GM12878 (cell line): ENCODE measurements around the gene C1QTNF5. TPM values are rescaled to one million over a fixed set of nuclear protein-coding genes. Genes with fewer than 3 reads are reported as not detected.

ENCODE experiments used
- ATAC-seq: fragments of 200-7000 bp; cut with Tn5 transposase; 3 replicates; pipeline ENCODE4 v1.9.1; 2020; ENCODE audit warnings: mild to moderate bottlenecking, moderate library complexity
- BruUV-seq: library from RNA; stranded (reverse); fragments of 400-500 nt; replicated peaks from 2 replicates; lab custom pipeline; 2021; lab: Mats Ljungman, UMichigan
- CTCF ChIA-PET: fragments of 300-600 bp; sonication (Branson Sonifier 250); formaldehyde crosslinking; extraction: SDS; loops from one replicate; lab custom pipeline; 2021; ENCODE audit warnings: inconsistent platforms; lab: Yijun Ruan, JAX
- POLR2A ChIA-PET: fragments of 350-600 bp; formaldehyde crosslinking; extraction: SDS; loops from one replicate; lab custom pipeline; 2021; ENCODE audit warnings: inconsistent platforms; lab: Charles Lee
- RAD21 ChIA-PET: fragments of 300-600 bp; sonication (Branson Sonifier 250); formaldehyde crosslinking; loops from one replicate; lab custom pipeline; 2023; ENCODE audit warnings: antibody characterized with exemption; ENCODE audit not compliant: unreplicated experiment; lab: Charles Lee
- SMC1A ChIA-PET: fragments of 300-600 bp; sonication (Branson Sonifier 250); formaldehyde crosslinking; loops from one replicate; lab custom pipeline; 2023; ENCODE audit not compliant: unreplicated experiment, uncharacterized antibody; lab: Charles Lee
- DNase-seq: peaks from one replicate; pipeline ENCODE4 v3.0.0-alpha.2; 2011; ENCODE audit warnings: low read depth, low spot score
- FAIRE-seq: peaks from 3 replicates; lab custom pipeline; 2011; peaks lifted over from hg19 to GRCh38; lab: Jason Lieb, UNC
- H2AFZ ChIP-seq: 2 replicates; pipeline ENCODE4 v1.6.0; 2011; ENCODE audit warnings: low read depth, low read length, control low read depth; ENCODE audit not compliant: control insufficient read depth
- H3K27ac ChIP-seq: 2 replicates; pipeline ENCODE4 v1.5.1; 2011; ENCODE audit warnings: control low read depth; ENCODE audit not compliant: control insufficient read depth, insufficient read depth
- H3K27me3 ChIP-seq, 2 experiments: replicated peaks in 1 of 2; 2 replicates each; pipeline versions ENCODE4 v1.6.0 to v1.6.1; 2011; ENCODE audit warnings: low read length in 1 of 2; ENCODE audit not compliant: control insufficient read depth in 2 of 2, insufficient read depth in 2 of 2
- H3K36me3 ChIP-seq, 2 experiments: 2 replicates each; pipeline ENCODE4 v1.5.1; 2011; ENCODE audit warnings: low read length in 1 of 2; ENCODE audit not compliant: control insufficient read depth in 2 of 2, insufficient read depth in 2 of 2
- H3K4me1 ChIP-seq: 2 replicates; pipeline ENCODE4 v1.6.1; 2011; ENCODE audit warnings: mild to moderate bottlenecking, low read length, moderate library complexity, mixed read lengths; ENCODE audit not compliant: control insufficient read depth, insufficient read depth
- H3K4me2 ChIP-seq: 2 replicates; pipeline ENCODE4 v1.6.0; 2011; ENCODE audit warnings: control low read depth; ENCODE audit not compliant: control insufficient read depth, insufficient read depth
- H3K4me3 ChIP-seq: fragments of 200-600 bp; sonication (generic); 2 replicates; pipeline ENCODE4 v1.5.1; 2016
- H3K79me2 ChIP-seq: 2 replicates; pipeline ENCODE4 v1.6.0; 2011; ENCODE audit warnings: low read length; ENCODE audit not compliant: control insufficient read depth, insufficient read depth
- H3K9ac ChIP-seq: 2 replicates; pipeline ENCODE4 v1.8.0; 2011; ENCODE audit warnings: low read length, control low read depth, mixed read lengths; ENCODE audit not compliant: control insufficient read depth, insufficient read depth
- H3K9me3 ChIP-seq: replicated peaks from 3 replicates; pipeline ENCODE4 v1.5.1; 2011; ENCODE audit warnings: mild to moderate bottlenecking, low read length; ENCODE audit not compliant: control insufficient read depth, insufficient read depth
- H4K20me1 ChIP-seq: 2 replicates; pipeline ENCODE4 v1.6.0; 2011; ENCODE audit not compliant: control insufficient read depth, insufficient read depth
- BHLHE40 ChIP-seq, 2 experiments: fragments of 450-650 bp in 1 of 2; IDR thresholded peaks; 2 replicates each; pipeline ENCODE4 v1.6.1; 2011 to 2017; ENCODE audit warnings: low read depth in 2 of 2, borderline replicate concordance in 1 of 2, improper control_type of control experiment in 1 of 2, low read length in 1 of 2, mild to moderate bottlenecking in 1 of 2
- EZH2 ChIP-seq: IDR thresholded peaks from 2 replicates; pipeline ENCODE4 v1.6.1; 2012; ENCODE audit warnings: low read depth, mild to moderate bottlenecking, control low read depth, inconsistent platforms, low read length, borderline replicate concordance; ENCODE audit not compliant: control insufficient read depth
- IKZF2 ChIP-seq, 2 experiments: fragments of 450-650 bp; IDR thresholded peaks; 2 replicates each; pipeline ENCODE4 v1.6.1; 2017; ENCODE audit warnings: mild to moderate bottlenecking in 2 of 2, moderate library complexity in 2 of 2
- PKNOX1 ChIP-seq: fragments of 450-650 bp; IDR thresholded peaks from 2 replicates; pipeline ENCODE4 v1.6.1; 2016; ENCODE audit warnings: mild to moderate bottlenecking
- RAD21 ChIP-seq: IDR thresholded peaks from 2 replicates; pipeline ENCODE4 v1.6.1; 2011; ENCODE audit warnings: mild to moderate bottlenecking, low read depth, low read length, moderate library complexity; ENCODE audit not compliant: insufficient read depth
- SMAD5 ChIP-seq: IDR thresholded peaks from 2 replicates; pipeline ENCODE4 v1.6.1; 2016; ENCODE audit warnings: antibody characterized with exemption, low read depth
- SMC3 ChIP-seq: IDR thresholded peaks from 2 replicates; pipeline ENCODE4 v1.6.1; 2011; ENCODE audit warnings: low read length, improper control_type of control experiment, borderline replicate concordance
- STAT1 ChIP-seq: fragments of 450-650 bp; conservative IDR thresholded peaks from 2 replicates; pipeline ENCODE4 v1.6.1; 2014; ENCODE audit warnings: antibody characterized with exemption, mild to moderate bottlenecking
- STAT3 ChIP-seq: IDR thresholded peaks from 2 replicates; pipeline ENCODE4 v1.6.1; 2011; ENCODE audit warnings: low read depth, low read length, improper control_type of control experiment
- TAF1 ChIP-seq: IDR thresholded peaks from 2 replicates; pipeline ENCODE4 v1.6.1; 2011; ENCODE audit warnings: mild to moderate bottlenecking, low read depth, low read length, borderline replicate concordance
- TCF12 ChIP-seq: IDR thresholded peaks from 2 replicates; pipeline ENCODE4 v1.6.1; 2011; ENCODE audit warnings: low read depth, mild to moderate bottlenecking, low read length
- YY1 ChIP-seq: IDR thresholded peaks from 2 replicates; pipeline ENCODE4 v1.6.1; 2011; ENCODE audit warnings: low read depth, mild to moderate bottlenecking, low read length
- ZNF384 ChIP-seq: IDR thresholded peaks from 2 replicates; pipeline ENCODE4 v1.6.1; 2012; ENCODE audit warnings: low read depth, mild to moderate bottlenecking, low read length, improper control_type of control experiment, borderline replicate concordance
- ZSCAN29 ChIP-seq: fragments of 450-650 bp; IDR thresholded peaks from 2 replicates; pipeline ENCODE4 v1.6.1; 2017; ENCODE audit warnings: mild to moderate bottlenecking, moderate library complexity
- WGBS: methylation state at CpG from one replicate; pipeline ENCODE4 v1.1.6; 2016; ENCODE audit warnings: low lambda C conversion rate; ENCODE audit not compliant: insufficient replicate concordance, insufficient coverage; ENCODE audit errors: missing lambda C conversion rate; 5-methylcytosine and 5-hydroxymethylcytosine counted together
- in situ Hi-C: fragments of 300-500 bp; cut with MboI; formaldehyde crosslinking; loops from 9 replicates; pipeline ENCODE4 v1.14.3; 2018; ENCODE audit warnings: mixed read lengths
- intact Hi-C: fragments of 100-400 bp; cut with micrococcal nuclease; formaldehyde crosslinking; loops from one replicate; pipeline ENCODE4 v1.14.2; 2022; ENCODE audit not compliant: unreplicated experiment
- polyA plus RNA-seq, 11 experiments: library from polyadenylated mRNA; depleted of rRNA in 4 of 11; unstranded in 6 of 11; stranded (reverse) in 5 of 11; fragments of >200 nt; fragmentation: Nextera tagmentation in 4 of 11; fragmentation: Illumina TruSeq in 1 of 11; extraction: Ambion mirVana in 4 of 11; extraction: Trizol in 1 of 11; gene quantifications; 1 replicate in 1 of 11; 2 replicates in 10 of 11; pipeline versions ENCODE4 v1.2.1 to v1.2.3, GENCODE V29; 2011 to 2016; ENCODE audit warnings: inconsistent platforms in 2 of 11, missing spikeins in 2 of 11, low read depth in 1 of 11
- total RNA-seq, 4 experiments: library from RNA; depleted of rRNA in 3 of 4; stranded (reverse); fragments of >200 nt in 3 of 4; fragmentation: Illumina TruSeq in 1 of 4; extraction: Trizol in 1 of 4; gene quantifications; 2 replicates each; pipeline versions ENCODE4 v1.2.1 to v1.2.3, GENCODE V29; 2013 to 2021
- TF ChIP-seq, protein P1 (sequence below): fragments of 450-650 bp; IDR thresholded peaks from 2 replicates; pipeline ENCODE4 v1.6.1; 2018; ENCODE audit warnings: mild to moderate bottlenecking, low read depth, moderate library complexity; ENCODE audit not compliant: partially characterized antibody
- TF ChIP-seq, protein P2 (sequence below): fragments of 450-650 bp; formaldehyde crosslinking; IDR thresholded peaks from 2 replicates; pipeline ENCODE4 v1.4.0; 2022; ENCODE audit warnings: mild to moderate bottlenecking, moderate library complexity

C1QTNF5 gene
- total and polyA plus RNA-seq, 10 of the 15 experiments (the other 5 are each of a cell fraction or from before 2014, with no cell fraction given), result not detected

DNA sequence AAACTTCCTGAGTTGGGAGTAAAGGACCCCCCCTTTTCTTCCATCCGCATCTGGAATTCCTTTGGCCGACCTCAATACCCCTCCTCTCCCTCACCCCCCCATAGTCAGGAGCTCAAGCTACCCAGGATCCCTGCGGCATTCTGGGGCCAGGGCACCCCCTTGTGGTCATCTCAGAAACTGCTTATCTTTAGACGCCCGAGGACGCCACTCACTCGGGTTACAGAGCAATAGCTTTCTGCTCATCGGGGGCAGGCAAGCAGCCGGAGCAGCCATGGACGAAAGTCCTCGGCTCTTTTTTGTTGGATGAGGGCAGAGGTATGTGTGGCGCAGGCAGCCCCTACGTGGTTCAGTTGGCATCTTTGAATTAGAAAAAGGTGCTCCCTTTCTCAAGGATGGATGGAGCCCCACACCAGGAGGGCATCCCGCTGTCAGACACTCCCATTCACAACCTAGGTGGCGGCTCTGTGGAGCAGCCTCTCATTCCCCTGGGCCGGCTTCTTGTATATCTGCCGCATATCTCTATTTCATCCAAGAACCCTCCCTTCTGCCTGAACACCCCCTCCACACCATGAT lies 2.3 kb downstream of the C1QTNF5 start:
- no peak overlapping the region for H3K9ac ChIP-seq
- TF ChIP-seq, protein P1, sequence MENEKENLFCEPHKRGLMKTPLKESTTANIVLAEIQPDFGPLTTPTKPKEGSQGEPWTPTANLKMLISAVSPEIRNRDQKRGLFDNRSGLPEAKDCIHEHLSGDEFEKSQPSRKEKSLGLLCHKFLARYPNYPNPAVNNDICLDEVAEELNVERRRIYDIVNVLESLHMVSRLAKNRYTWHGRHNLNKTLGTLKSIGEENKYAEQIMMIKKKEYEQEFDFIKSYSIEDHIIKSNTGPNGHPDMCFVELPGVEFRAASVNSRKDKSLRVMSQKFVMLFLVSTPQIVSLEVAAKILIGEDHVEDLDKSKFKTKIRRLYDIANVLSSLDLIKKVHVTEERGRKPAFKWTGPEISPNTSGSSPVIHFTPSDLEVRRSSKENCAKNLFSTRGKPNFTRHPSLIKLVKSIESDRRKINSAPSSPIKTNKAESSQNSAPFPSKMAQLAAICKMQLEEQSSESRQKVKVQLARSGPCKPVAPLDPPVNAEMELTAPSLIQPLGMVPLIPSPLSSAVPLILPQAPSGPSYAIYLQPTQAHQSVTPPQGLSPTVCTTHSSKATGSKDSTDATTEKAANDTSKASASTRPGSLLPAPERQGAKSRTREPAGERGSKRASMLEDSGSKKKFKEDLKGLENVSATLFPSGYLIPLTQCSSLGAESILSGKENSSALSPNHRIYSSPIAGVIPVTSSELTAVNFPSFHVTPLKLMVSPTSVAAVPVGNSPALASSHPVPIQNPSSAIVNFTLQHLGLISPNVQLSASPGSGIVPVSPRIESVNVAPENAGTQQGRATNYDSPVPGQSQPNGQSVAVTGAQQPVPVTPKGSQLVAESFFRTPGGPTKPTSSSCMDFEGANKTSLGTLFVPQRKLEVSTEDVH, result peak; percentile 27
- TF ChIP-seq ZNF384 (no peak), TCF12 (no peak), PKNOX1 (peak; percentile 61), BHLHE40 (IDR thresholded peaks at IDR 0.05; ENCODE audit: borderline replicate concordance in 1 of 2, low read depth in 2 of 2, low read length in 1 of 2) (0 out of 4 replicates have a peak, but pooled peaks of 1 of the 2 experiments have one; percentile 24), SMAD5 (no peak), IKZF2 (IDR thresholded peaks at IDR 0.05) (0 out of 4 replicates have a peak, but pooled peaks of 1 of the 2 experiments have one; percentile 12), STAT3 (no peak), TAF1 (no peak), STAT1 (no peak), YY1 (peak; percentile 34; the same call in 1 of the 2 replicates), EZH2 (no peak), RAD21 (peak; percentile 69), ZSCAN29 (no peak), SMC3 (peak; percentile 54; the same call in 1 of the 2 replicates)
- TF ChIP-seq, protein P2, sequence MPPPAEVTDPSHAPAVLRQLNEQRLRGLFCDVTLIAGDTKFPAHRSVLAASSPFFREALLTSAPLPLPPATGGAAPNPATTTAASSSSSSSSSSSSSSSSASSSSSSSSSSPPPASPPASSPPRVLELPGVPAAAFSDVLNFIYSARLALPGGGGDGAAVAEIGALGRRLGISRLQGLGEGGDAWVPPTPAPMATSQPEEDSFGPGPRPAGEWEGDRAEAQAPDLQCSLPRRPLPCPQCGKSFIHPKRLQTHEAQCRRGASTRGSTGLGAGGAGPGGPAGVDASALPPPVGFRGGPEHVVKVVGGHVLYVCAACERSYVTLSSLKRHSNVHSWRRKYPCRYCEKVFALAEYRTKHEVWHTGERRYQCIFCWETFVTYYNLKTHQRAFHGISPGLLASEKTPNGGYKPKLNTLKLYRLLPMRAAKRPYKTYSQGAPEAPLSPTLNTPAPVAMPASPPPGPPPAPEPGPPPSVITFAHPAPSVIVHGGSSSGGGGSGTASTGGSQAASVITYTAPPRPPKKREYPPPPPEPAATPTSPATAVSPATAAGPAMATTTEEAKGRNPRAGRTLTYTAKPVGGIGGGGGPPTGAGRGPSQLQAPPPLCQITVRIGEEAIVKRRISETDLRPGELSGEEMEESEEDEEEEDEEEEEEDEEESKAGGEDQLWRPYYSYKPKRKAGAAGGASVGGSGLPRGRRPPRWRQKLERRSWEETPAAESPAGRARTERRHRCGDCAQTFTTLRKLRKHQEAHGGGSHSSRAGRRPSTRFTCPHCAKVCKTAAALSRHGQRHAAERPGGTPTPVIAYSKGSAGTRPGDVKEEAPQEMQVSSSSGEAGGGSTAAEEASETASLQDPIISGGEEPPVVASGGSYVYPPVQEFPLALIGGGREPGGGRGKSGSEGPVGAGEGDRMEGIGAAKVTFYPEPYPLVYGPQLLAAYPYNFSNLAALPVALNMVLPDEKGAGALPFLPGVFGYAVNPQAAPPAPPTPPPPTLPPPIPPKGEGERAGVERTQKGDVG, result no peak

More for the DNA sequence above, 2.3 kb downstream of the C1QTNF5 start:
- RAD21 ChIA-PET, result interaction anchor here (0.6 to 2.6 kb wide), 29 partner anchors 10 to 648 kb away, joined by 3 to 24 read pairs (median 4); partner anchors contain the start of genes MCAM and VPS11
- SMC1A ChIA-PET, result interaction anchor here (0.7 to 2.6 kb wide), 12 partner anchors 10 to 683 kb away, joined by 3 to 23 read pairs (median 3); partner anchors contain the start of gene MCAM
- peak; percentile 75 for FAIRE-seq
- Histone ChIP-seq H3K4me2 (peak overlapping the region; percentile 26; the same call in 1 of the 2 replicates), H4K20me1 (no peaks in the 10 kb centered on the region), H3K27ac (no peak overlapping the region), H3K36me3 (no peaks in the 10 kb centered on the region), H3K4me1 (peaks cover 12% of the 10 kb centered on the region), H2AFZ (no peak overlapping the region), H3K27me3 (peaks cover 9 to 11% of the 10 kb centered on the region in 2 experiments), H3K4me3 (no peak overlapping the region), H3K9me3 (no peaks in the 10 kb centered on the region), H3K79me2 (peaks cover 13% of the 10 kb centered on the region)
- POLR2A ChIA-PET, result interaction anchor here (0.6 to 1.3 kb wide), 10 partner anchors 17 to 481 kb away, joined by 3 to 9 read pairs (median 4); partner anchors contain the start of gene NLRX1
- no peak for DNase-seq
- intact Hi-C loops (loop anchor here (5.0 kb wide), 2 partner anchors 134 to 271 kb away; partner anchors contain the start of gene VPS11), in situ Hi-C loops (no loop called here)
- no TSS peak for BruUV-seq
- CTCF ChIA-PET, result interaction anchor here (0.6 to 3.7 kb wide), 55 partner anchors 9 to 963 kb away, joined by 3 to 88 read pairs (median 4); partner anchors contain the start of genes C2CD2L, CBL, DPAGT1 and MFRP
- 21% methylated on average over 17 of the region's 17 CpGs for WGBS
- peak; percentile 68 for ATAC-seq
